NCI-H128 (cell line): ENCODE data around the gene SLC24A2.

Experiments
- DNase-seq: peaks from one replicate; lab custom pipeline; 2025; ENCODE audit not compliant: unreplicated experiment; lab: John Stamatoyannopoulos, UW

Gene SLC24A2

DNA sequence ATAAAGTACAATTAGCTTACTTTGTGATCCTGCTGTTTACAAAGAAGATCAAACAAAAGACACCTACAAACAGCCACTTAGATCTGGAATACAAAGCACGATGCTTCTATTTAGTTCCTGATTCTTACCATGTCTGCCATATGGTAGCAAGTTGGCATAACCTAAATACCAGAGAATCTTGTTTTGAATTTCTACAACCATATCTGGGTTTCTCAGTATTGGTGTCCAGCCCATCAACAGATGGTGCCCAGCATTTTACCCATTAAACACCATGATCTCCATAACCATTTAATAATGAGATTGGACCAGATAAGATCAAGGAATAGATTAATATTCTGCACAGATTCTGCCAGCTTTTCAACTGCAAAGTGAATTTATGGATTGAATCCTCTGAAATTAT lies 29.8 kb downstream of the SLC24A2 start:
- no peak for DNase-seq

DNA sequence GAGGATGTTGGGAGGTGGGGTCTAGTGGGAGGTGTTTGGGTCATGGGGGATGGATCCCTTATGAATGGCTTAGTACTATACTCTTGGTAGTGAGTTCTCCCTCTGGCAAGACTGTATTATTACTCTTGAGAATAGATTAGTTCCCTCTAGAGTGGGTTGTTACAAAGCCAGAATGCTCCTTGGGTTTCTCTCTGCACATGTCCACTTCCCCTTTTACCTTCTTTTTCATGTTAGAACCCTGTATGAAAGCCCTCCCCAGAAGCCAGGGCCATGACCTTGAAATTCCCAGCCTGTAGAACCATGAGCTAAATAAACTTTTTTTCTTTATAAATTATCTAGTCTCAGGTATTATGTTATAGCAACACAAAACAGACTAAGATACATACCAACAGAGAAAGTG lies 31.1 kb downstream of the SLC24A2 start:
- DNase-seq: no peak

DNA sequence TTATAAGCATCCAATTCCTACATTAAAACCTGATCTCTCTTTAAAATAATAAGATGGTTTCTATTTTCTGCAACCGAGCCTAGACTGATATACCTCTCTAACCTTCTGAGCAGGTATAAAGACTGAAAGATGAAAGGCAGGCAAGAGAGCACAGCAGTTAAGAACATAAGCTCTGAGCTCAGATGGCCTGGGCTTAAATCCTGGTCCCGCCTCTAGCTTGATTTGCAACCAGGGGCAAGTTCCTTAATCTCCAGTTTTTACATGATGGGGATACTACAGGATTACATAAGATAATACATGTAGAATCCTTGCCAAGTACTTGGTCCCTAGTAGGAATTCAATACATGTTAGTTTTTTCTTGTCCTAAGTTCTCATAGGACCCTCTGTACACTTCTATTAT lies 33.9 kb downstream of the SLC24A2 start:
- no peak for DNase-seq

DNA sequence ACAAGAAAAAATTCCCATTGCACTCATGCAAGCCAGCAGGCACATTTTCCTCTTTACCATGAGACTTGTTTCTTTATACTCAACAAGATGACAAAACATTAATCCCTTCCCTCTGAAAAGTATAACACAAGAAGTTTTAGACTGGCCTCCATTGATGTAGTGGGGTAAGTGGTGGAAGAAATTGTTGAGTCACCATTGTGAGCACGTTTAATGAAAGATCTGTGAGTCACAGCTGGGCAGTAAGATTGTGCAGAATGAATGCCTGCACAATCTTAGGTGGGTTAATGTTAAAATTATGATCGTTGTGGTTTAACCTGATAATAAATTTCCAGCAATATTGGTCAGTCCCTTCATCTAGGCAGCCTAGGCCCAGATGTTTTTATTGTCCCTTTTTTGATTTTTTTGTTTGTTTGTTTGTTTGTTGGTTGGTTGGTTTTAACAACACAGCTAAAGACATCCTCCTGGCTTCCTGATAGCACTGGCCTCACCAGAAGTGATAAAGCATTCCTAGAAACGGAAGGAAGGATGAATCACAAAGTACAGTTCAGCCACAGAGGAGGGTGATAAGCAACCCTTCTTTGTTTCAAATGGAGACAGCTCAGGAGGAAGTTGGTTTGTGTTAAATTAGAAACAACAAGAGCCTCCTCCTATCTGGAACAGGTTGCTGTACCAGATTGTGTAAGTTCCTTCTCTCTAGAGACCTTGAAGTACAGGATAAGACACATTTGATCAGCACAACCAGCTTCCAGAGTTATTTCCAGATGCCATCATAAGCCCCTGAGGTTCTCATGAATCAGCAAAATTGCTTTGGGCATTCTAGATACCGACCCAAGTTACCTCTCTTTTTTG lies 40.3 kb downstream of the SLC24A2 start:
- DNase-seq: no peak

DNA sequence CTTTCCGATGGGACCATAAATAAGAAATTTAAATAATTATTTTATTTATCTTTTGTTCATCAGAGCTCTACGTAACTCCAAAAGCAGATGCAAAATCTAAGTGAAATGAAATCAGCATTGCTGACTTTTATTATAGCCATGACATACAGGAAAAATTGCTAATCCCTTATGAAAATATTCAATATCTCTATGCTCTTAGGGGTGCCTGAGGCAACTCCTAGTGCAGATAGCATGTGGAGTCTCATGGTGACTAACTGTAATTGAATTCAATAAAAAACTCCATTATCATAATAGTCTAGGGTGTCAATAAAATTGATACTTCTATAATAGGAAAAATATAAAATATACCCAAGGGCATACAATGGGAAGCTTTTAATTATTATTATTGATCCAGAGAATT lies 42.6 kb downstream of the SLC24A2 start:
- DNase-seq: no peak

DNA sequence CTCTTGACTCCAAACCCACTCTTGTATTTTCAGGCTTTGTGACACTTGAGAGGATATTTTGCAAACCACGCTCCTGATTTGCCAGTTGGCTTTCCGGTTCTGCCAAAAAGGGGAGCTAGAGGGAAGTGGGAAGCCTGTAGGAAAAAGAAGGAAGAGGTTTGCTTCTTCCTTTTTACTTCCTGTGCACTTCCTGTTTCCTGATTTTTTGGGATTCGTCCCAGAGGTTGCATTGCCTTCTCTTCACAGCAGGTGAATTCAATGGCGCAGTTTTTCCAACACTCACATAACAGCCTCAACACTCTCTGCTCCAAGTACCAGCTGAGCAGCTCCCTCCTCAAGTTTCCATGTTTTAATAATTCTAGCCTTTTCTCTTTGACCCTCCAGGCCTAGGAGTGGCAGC lies 47.7 kb downstream of the SLC24A2 start:
- no peak for DNase-seq
